IMR-90 (cell line): ENCODE results near the gene GABRB3. TPM values are rescaled to one million over a fixed set of nuclear protein-coding genes. Genes with fewer than 3 reads are reported as not detected.

Source experiments
- ATAC-seq: fragments of 200-7000 bp; cut with Tn5 transposase; 2 replicates; pipeline ENCODE4 v1.9.1; 2020; ENCODE audit warnings: low read depth, mild to moderate bottlenecking, moderate library complexity
- BruUV-seq: library from RNA; stranded (reverse); fragments of 400-500 nt; replicated peaks from 2 replicates; lab custom pipeline; 2021; lab: Mats Ljungman, UMichigan
- CTCF ChIA-PET: fragments of 300-600 bp; formaldehyde crosslinking; extraction: SDS; loops from one replicate; lab custom pipeline; 2021; ENCODE audit warnings: antibody characterized with exemption; lab: Yijun Ruan, JAX
- POLR2A ChIA-PET: fragments of 300-600 bp; sonication (Branson Sonifier 250); formaldehyde crosslinking; loops from one replicate; lab custom pipeline; 2022; ENCODE audit warnings: antibody characterized with exemption; ENCODE audit not compliant: unreplicated experiment; lab: Charles Lee
- DNase-seq: peaks from one replicate; pipeline ENCODE4 v3.0.0; 2013
- H2AFZ ChIP-seq: replicated peaks from 2 replicates; pipeline ENCODE3; 2013; ENCODE audit warnings: low read length, mild to moderate bottlenecking; ENCODE audit not compliant: poor library complexity
- H2AK5ac ChIP-seq: 2 replicates; pipeline ENCODE4 v1.6.1; 2013; ENCODE audit warnings: low read depth, low read length, inconsistent platforms
- H2AK9ac ChIP-seq: replicated peaks from 2 replicates; pipeline ENCODE3; 2013; ENCODE audit warnings: mild to moderate bottlenecking, low read depth, low read length, moderate library complexity; ENCODE audit not compliant: poor library complexity
- H2BK120ac ChIP-seq: 2 replicates; pipeline ENCODE4 v1.6.1; 2013; ENCODE audit warnings: low read depth, low read length, inconsistent platforms
- H2BK15ac ChIP-seq: 3 replicates; pipeline ENCODE4 v1.6.1; 2013; ENCODE audit warnings: low read depth, low read length, inconsistent platforms
- H2BK20ac ChIP-seq: 2 replicates; pipeline ENCODE4 v1.6.1; 2013; ENCODE audit warnings: low read depth, mild to moderate bottlenecking, inconsistent platforms, low read length, moderate library complexity
- H2BK5ac ChIP-seq: 2 replicates; pipeline ENCODE4 v1.6.1; 2013; ENCODE audit warnings: mild to moderate bottlenecking, low read depth, low read length, inconsistent platforms; ENCODE audit not compliant: poor library complexity, severe bottlenecking
- H3K14ac ChIP-seq: replicated peaks from 2 replicates; pipeline ENCODE4 v1.6.1; 2013; ENCODE audit warnings: low read depth, low read length, inconsistent platforms
- H3K18ac ChIP-seq: 2 replicates; pipeline ENCODE4 v1.6.1; 2013; ENCODE audit warnings: low read depth, low read length, control low read depth
- H3K23ac ChIP-seq: 2 replicates; pipeline ENCODE4 v1.6.1; 2013; ENCODE audit warnings: low read depth, low read length, inconsistent platforms
- H3K27ac ChIP-seq: 2 replicates; pipeline ENCODE4 v1.5.1; 2013; ENCODE audit warnings: mild to moderate bottlenecking, control low read depth, low read length; ENCODE audit not compliant: insufficient read depth
- H3K27me3 ChIP-seq: 2 replicates; pipeline ENCODE4 v1.6.1; 2013; ENCODE audit warnings: low read length; ENCODE audit not compliant: control insufficient read depth, insufficient read depth
- H3K36me3 ChIP-seq: 2 replicates; pipeline ENCODE4 v1.6.1; 2013; ENCODE audit warnings: low read length, mixed read lengths; ENCODE audit not compliant: control insufficient read depth, insufficient read depth
- H3K4ac ChIP-seq: 2 replicates; pipeline ENCODE4 v1.6.1; 2013; ENCODE audit warnings: low read depth, low read length, inconsistent platforms
- H3K4me1 ChIP-seq: 2 replicates; pipeline ENCODE4 v1.6.1; 2013; ENCODE audit warnings: low read length, mixed read lengths; ENCODE audit not compliant: control insufficient read depth, insufficient read depth
- H3K4me2 ChIP-seq: 2 replicates; pipeline ENCODE4 v1.6.1; 2013; ENCODE audit warnings: low read depth, mild to moderate bottlenecking, control low read depth, low read length, moderate library complexity
- H3K4me3 ChIP-seq: 2 replicates; pipeline ENCODE4 v1.5.1; 2013; ENCODE audit warnings: low read depth, mild to moderate bottlenecking, control low read depth, low read length, moderate library complexity; ENCODE audit not compliant: insufficient read depth
- H3K56ac ChIP-seq: 2 replicates; pipeline ENCODE4 v1.6.1; 2013; ENCODE audit warnings: low read length, inconsistent platforms; ENCODE audit not compliant: insufficient read depth; ENCODE audit errors: extremely low read depth
- H3K79me1 ChIP-seq, 2 experiments: 2 replicates each; pipeline ENCODE4 v1.6.1; 2013; ENCODE audit warnings: low read length in 2 of 2, inconsistent platforms in 1 of 2, low read depth in 1 of 2
- H3K9ac ChIP-seq: 2 replicates; pipeline ENCODE4 v1.6.1; 2013; ENCODE audit warnings: low read depth, low read length, control low read depth
- H3K9me1 ChIP-seq: 2 replicates; pipeline ENCODE4 v1.6.1; 2013; ENCODE audit warnings: low read length, inconsistent platforms; ENCODE audit not compliant: insufficient read depth
- H3K9me3 ChIP-seq: 2 replicates; pipeline ENCODE4 v1.6.1; 2013; ENCODE audit warnings: low read length; ENCODE audit not compliant: control insufficient read depth, insufficient read depth
- H4K20me1 ChIP-seq: 2 replicates; pipeline ENCODE4 v1.6.1; 2013; ENCODE audit warnings: low read length, inconsistent platforms; ENCODE audit not compliant: insufficient read depth
- H4K5ac ChIP-seq: 2 replicates; pipeline ENCODE4 v1.6.1; 2013; ENCODE audit warnings: mild to moderate bottlenecking, low read depth, low read length, control low read depth
- H4K8ac ChIP-seq, 2 experiments: 2 replicates each; pipeline ENCODE4 v1.6.1; 2013; ENCODE audit warnings: low read depth in 2 of 2, low read length in 2 of 2, control low read depth in 1 of 2, inconsistent platforms in 1 of 2
- H4K91ac ChIP-seq: 2 replicates; pipeline ENCODE4 v1.6.1; 2013; ENCODE audit warnings: low read depth, low read length, inconsistent platforms; ENCODE audit not compliant: insufficient read depth
- BHLHE40 ChIP-seq: fragments of 150-350 bp; IDR thresholded peaks from 2 replicates; pipeline ENCODE4 v1.6.1; 2016; ENCODE audit warnings: mild to moderate bottlenecking, low read depth, low read length
- CEBPB ChIP-seq: IDR thresholded peaks from 2 replicates; pipeline ENCODE4 v1.6.1; 2012; ENCODE audit warnings: low read depth, low read length, improper control_type of control experiment
- CHD1 ChIP-seq: IDR thresholded peaks from 2 replicates; pipeline ENCODE4 v1.6.1; 2012; ENCODE audit warnings: low read depth, low read length, improper control_type of control experiment
- MAFK ChIP-seq: IDR thresholded peaks from 2 replicates; pipeline ENCODE4 v1.6.1; 2012; ENCODE audit warnings: low read depth, low read length, improper control_type of control experiment
- MXI1 ChIP-seq: IDR thresholded peaks from 2 replicates; pipeline ENCODE4 v1.6.1; 2012; ENCODE audit warnings: low read depth, mild to moderate bottlenecking, low read length, moderate library complexity, borderline replicate concordance
- POLR2A ChIP-seq: IDR thresholded peaks from 2 replicates; pipeline ENCODE4 v1.6.1; 2012; ENCODE audit warnings: mild to moderate bottlenecking, low read depth, low read length
- RFX5 ChIP-seq: IDR thresholded peaks from 2 replicates; pipeline ENCODE4 v1.8.0; 2012; ENCODE audit warnings: low read depth, mild to moderate bottlenecking, low read length, moderate library complexity
- SMC3 ChIP-seq: fragments of 150-350 bp; IDR thresholded peaks from 2 replicates; pipeline ENCODE4 v1.6.1; 2016; ENCODE audit warnings: low read depth, mild to moderate bottlenecking, antibody characterized with exemption, low read length, moderate library complexity
- WGBS, 2 experiments: methylation state at CpG; one replicate each; pipeline versions ENCODE4 v1.1.5 to v1.1.7; 2013; ENCODE audit warnings: missing lambda C conversion rate in 2 of 2; ENCODE audit not compliant: insufficient read length in 1 of 2; ENCODE audit errors: extremely low coverage in 2 of 2; 5-methylcytosine and 5-hydroxymethylcytosine counted together
- dilution Hi-C: fragments of 300-500 bp; cut with HindIII; formaldehyde crosslinking; loops from one replicate; pipeline ENCODE4 v1.14.3; 2018; ENCODE audit warnings: low sequenced_read_pairs; ENCODE audit not compliant: unreplicated experiment
- in situ Hi-C: fragments of 300-500 bp; cut with MboI; formaldehyde crosslinking; loops from 3 replicates; pipeline ENCODE4 v1.14.3; 2019; ENCODE audit warnings: low sequenced_read_pairs, inconsistent platforms, mixed read lengths
- intact Hi-C: fragments of 100-400 bp; cut with micrococcal nuclease; formaldehyde crosslinking; loops from 2 replicates; pipeline ENCODE4 v1.10.0; 2022
- polyA plus RNA-seq, 3 experiments: library from polyadenylated mRNA; depleted of rRNA; stranded (reverse); fragments of >200 nt; gene quantifications; 2 replicates each; pipeline ENCODE4 v1.2.3, GENCODE V29; 2012; ENCODE audit warnings: low replicate concordance in 1 of 3
- total RNA-seq: library from RNA; depleted of rRNA; stranded (reverse); fragments of >200 nt; gene quantifications from 2 replicates; pipeline ENCODE4 v1.2.3, GENCODE V29; 2012
- TF ChIP-seq, protein P1 (sequence below): fragments of 150-350 bp; IDR thresholded peaks from 2 replicates; pipeline ENCODE4 v1.6.1; 2016; ENCODE audit warnings: low read depth, mild to moderate bottlenecking, low read length, moderate library complexity, borderline replicate concordance
- TF ChIP-seq, protein P2 (sequence below): conservative IDR thresholded peaks from 2 replicates; pipeline ENCODE4 v1.5.1; 2012; ENCODE audit warnings: mild to moderate bottlenecking, low read depth, low read length, improper control_type of control experiment

GABRB3 gene
- total and polyA plus RNA-seq, 2 of the 4 experiments (the other 2 are of a cell fraction), result 0.36 to 0.54 TPM

DNA sequence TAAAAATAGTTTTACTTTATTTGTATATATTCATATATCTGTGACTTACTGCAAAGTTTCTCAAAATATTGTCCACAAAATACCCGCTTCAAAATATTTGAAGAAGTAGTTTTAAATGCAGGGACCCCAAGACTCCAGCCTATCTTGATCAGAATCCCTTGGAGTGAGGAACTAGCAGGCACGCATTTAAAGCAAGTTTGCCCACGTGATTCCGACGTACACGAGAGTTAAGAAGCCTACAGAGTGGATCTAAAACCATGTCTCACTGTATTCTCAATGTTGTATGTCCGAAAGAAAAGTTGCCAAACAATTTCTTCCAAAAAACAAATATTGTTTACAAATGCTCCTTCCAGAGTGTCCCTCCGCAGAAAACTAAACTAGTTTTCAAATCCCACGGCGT, 1.7 kb downstream of the GABRB3 start:
- H3K4me2 ChIP-seq, result no peak overlapping the region
- H3K79me1 ChIP-seq, result no peaks in the 10 kb centered on the region
- no peak overlapping the region for H3K23ac ChIP-seq
- DNase-seq, result no peak
- H3K4me1 ChIP-seq, result no peaks in the 10 kb centered on the region
- no peak overlapping the region for H3K4me3 ChIP-seq
- H2BK120ac ChIP-seq, result no peak overlapping the region
- no peak overlapping the region for H4K5ac ChIP-seq
- peaks cover 2% of the 10 kb centered on the region; the same call in 1 of the 2 replicates for H3K9me3 ChIP-seq
- intact Hi-C loops, result no loop called here
- H3K27me3 ChIP-seq, result peaks cover 13% of the 10 kb centered on the region; the same call in 1 of the 2 replicates
- no peak overlapping the region for H3K56ac ChIP-seq
- no peak overlapping the region for H2AK5ac ChIP-seq
- no peak overlapping the region for H4K91ac ChIP-seq
- ATAC-seq, result no peak
- no peak overlapping the region for H3K9ac ChIP-seq
- TF ChIP-seq MXI1, result no peak
- TF ChIP-seq, protein P1, sequence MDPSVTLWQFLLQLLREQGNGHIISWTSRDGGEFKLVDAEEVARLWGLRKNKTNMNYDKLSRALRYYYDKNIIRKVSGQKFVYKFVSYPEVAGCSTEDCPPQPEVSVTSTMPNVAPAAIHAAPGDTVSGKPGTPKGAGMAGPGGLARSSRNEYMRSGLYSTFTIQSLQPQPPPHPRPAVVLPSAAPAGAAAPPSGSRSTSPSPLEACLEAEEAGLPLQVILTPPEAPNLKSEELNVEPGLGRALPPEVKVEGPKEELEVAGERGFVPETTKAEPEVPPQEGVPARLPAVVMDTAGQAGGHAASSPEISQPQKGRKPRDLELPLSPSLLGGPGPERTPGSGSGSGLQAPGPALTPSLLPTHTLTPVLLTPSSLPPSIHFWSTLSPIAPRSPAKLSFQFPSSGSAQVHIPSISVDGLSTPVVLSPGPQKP, result no peak
- TF ChIP-seq BHLHE40, result no peak
- no peak for TF ChIP-seq CEBPB
- TF ChIP-seq POLR2A, result no peak
- TF ChIP-seq, protein P2, sequence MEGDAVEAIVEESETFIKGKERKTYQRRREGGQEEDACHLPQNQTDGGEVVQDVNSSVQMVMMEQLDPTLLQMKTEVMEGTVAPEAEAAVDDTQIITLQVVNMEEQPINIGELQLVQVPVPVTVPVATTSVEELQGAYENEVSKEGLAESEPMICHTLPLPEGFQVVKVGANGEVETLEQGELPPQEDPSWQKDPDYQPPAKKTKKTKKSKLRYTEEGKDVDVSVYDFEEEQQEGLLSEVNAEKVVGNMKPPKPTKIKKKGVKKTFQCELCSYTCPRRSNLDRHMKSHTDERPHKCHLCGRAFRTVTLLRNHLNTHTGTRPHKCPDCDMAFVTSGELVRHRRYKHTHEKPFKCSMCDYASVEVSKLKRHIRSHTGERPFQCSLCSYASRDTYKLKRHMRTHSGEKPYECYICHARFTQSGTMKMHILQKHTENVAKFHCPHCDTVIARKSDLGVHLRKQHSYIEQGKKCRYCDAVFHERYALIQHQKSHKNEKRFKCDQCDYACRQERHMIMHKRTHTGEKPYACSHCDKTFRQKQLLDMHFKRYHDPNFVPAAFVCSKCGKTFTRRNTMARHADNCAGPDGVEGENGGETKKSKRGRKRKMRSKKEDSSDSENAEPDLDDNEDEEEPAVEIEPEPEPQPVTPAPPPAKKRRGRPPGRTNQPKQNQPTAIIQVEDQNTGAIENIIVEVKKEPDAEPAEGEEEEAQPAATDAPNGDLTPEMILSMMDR, result no peak
- TF ChIP-seq MAFK, result no peak
- TF ChIP-seq SMC3, result no peak
- TF ChIP-seq RFX5, result no peak
- no peak for TF ChIP-seq CHD1
- no CpG with 5 or more reads among the region's 10 CpGs for WGBS, 2 experiments
- ChIA-PET POLR2A (no interaction called here), CTCF (no interaction called here)
- H2AFZ ChIP-seq, result no peak overlapping the region
- no peak overlapping the region for H2BK20ac ChIP-seq
- dilution Hi-C loops, result no loop called here
- no peaks in the 10 kb centered on the region for H3K9me1 ChIP-seq
- H3K27ac ChIP-seq, result no peak overlapping the region
- H3K18ac ChIP-seq, result no peak overlapping the region
- H3K4ac ChIP-seq, result no peak overlapping the region
- in situ Hi-C loops, result loop anchor here (25.0 kb wide), 1 partner anchor 434 kb away; no protein-coding TSS in a partner anchor
- H2BK15ac ChIP-seq, result no peak overlapping the region
- H2AK9ac ChIP-seq, result no peak overlapping the region
- no TSS peak for BruUV-seq
- no peaks in the 10 kb centered on the region for H4K20me1 ChIP-seq
- H3K36me3 ChIP-seq, result no peaks in the 10 kb centered on the region
- no peak overlapping the region for H3K14ac ChIP-seq
- no peak overlapping the region for H2BK5ac ChIP-seq
- H4K8ac ChIP-seq, result no peak overlapping the region
